Ishikawa (cell line): Measurements from ENCODE around the gene FKBP11.

Experiments used
- CEBPB ChIP-seq: IDR thresholded peaks from 2 replicates; pipeline ENCODE4 v1.6.1; 2012
- CREB1 ChIP-seq: IDR thresholded peaks from 2 replicates; pipeline ENCODE4 v1.6.1; 2012; ENCODE audit warnings: low read depth
- EGR1 ChIP-seq: IDR thresholded peaks from 2 replicates; pipeline ENCODE4 v1.6.1; 2012
- EP300 ChIP-seq: IDR thresholded peaks from 2 replicates; pipeline ENCODE4 v1.6.1; 2012; ENCODE audit warnings: borderline replicate concordance
- FOXM1 ChIP-seq: IDR thresholded peaks from 2 replicates; pipeline ENCODE4 v1.6.1; 2012; ENCODE audit warnings: low read depth, borderline replicate concordance
- NFIC ChIP-seq: IDR thresholded peaks from 2 replicates; pipeline ENCODE4 v1.6.1; 2012
- RAD21 ChIP-seq: IDR thresholded peaks from 2 replicates; pipeline ENCODE4 v1.6.1; 2012; ENCODE audit warnings: low read depth
- TAF1 ChIP-seq: IDR thresholded peaks from 2 replicates; pipeline ENCODE4 v1.6.1; 2012; ENCODE audit warnings: low read depth, mild to moderate bottlenecking
- TCF12 ChIP-seq: IDR thresholded peaks from 2 replicates; pipeline ENCODE4 v1.6.1; 2012; ENCODE audit warnings: low read depth
- TEAD4 ChIP-seq: IDR thresholded peaks from 2 replicates; pipeline ENCODE4 v1.6.1; 2012
- YY1 ChIP-seq: IDR thresholded peaks from 2 replicates; pipeline ENCODE4 v1.6.1; 2012; ENCODE audit warnings: low read depth
- ZBTB7A ChIP-seq: IDR thresholded peaks from 2 replicates; pipeline ENCODE4 v1.6.1; 2012; ENCODE audit warnings: low read depth
- TF ChIP-seq, protein P1 (sequence below): IDR thresholded peaks from 2 replicates; pipeline ENCODE4 v1.6.1; 2012
- TF ChIP-seq, protein P2 (sequence below): IDR thresholded peaks from 2 replicates; pipeline ENCODE4 v1.6.1; 2012; ENCODE audit warnings: low read depth, mild to moderate bottlenecking
- TF ChIP-seq, protein P3 (sequence below): IDR thresholded peaks from 2 replicates; pipeline ENCODE4 v1.6.1; 2012

Gene FKBP11

DNA sequence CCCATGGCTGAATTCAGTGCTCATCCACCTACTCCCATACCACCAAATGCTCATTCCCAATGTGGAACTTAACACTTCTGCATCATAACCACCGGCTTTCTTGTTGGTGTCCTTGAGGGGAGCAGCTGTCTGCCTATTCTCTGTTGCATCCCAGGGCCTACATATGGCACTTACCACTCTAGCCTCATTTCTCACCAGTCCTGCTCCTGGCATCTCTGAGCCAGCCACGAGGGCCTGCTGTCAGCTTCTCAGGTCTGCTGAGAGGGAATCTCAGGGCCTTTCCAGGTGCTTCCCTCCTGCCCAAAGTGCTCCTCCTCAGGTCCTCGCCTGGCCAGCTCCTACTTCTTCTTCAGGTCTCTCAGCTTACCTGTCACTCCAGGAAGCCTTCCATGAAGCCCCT lies 35.6 kb downstream of the FKBP11 start:
- TF ChIP-seq CEBPB (no peak), TEAD4 (no peak), TCF12 (no peak), YY1 (no peak), CREB1 (no peak)

DNA sequence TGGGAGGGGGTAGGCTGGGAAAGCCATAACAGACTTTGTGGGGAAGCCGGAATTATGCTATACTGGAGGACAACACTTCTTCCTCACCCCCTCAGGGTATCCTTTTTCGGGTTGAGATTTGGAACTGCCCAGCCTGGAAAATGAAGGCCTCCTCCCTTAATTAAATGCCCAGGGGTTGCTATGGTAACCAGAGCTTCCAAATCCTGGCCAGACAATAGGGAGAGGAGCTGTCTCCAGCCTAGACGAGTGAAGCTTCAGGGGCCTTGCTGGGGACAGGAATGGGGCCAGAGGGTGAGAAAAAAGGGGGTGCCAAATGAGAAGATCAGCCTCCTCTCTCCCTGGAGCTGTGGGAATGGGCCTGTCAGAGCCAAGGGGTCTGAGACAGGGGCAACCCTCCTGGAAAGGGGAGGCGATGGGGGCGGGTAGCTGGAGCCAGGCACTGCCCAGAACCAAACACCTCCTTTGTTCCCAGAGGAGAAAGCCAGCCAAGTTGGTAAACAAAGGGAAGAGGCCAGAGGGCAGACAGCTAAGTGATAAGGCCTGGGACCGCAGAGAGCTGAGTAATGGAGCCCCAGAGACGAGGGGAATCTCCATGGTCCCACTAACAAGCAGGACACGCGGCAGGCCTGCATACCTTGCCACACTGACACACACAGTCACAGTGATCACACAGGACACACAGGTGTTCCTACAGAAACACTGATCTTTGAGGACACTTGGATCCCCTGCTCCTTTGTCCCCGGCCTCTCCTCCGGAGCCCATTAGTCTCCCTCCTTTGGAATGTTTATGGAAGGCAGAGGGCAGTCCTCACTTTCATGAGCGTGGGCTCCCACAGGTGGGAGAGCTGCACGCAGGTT lies 41.8 kb downstream of the FKBP11 start:
- TF ChIP-seq FOXM1 (no peak), TCF12 (no peak), NFIC (no peak), EGR1 (no peak), CREB1 (no peak), ZBTB7A (no peak), EP300 (no peak), TEAD4 (no peak), RAD21 (no peak), CEBPB (no peak), YY1 (no peak), TAF1 (no peak)
- TF ChIP-seq, protein P1, sequence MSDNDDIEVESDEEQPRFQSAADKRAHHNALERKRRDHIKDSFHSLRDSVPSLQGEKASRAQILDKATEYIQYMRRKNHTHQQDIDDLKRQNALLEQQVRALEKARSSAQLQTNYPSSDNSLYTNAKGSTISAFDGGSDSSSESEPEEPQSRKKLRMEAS = no peak
- TF ChIP-seq, protein P2, sequence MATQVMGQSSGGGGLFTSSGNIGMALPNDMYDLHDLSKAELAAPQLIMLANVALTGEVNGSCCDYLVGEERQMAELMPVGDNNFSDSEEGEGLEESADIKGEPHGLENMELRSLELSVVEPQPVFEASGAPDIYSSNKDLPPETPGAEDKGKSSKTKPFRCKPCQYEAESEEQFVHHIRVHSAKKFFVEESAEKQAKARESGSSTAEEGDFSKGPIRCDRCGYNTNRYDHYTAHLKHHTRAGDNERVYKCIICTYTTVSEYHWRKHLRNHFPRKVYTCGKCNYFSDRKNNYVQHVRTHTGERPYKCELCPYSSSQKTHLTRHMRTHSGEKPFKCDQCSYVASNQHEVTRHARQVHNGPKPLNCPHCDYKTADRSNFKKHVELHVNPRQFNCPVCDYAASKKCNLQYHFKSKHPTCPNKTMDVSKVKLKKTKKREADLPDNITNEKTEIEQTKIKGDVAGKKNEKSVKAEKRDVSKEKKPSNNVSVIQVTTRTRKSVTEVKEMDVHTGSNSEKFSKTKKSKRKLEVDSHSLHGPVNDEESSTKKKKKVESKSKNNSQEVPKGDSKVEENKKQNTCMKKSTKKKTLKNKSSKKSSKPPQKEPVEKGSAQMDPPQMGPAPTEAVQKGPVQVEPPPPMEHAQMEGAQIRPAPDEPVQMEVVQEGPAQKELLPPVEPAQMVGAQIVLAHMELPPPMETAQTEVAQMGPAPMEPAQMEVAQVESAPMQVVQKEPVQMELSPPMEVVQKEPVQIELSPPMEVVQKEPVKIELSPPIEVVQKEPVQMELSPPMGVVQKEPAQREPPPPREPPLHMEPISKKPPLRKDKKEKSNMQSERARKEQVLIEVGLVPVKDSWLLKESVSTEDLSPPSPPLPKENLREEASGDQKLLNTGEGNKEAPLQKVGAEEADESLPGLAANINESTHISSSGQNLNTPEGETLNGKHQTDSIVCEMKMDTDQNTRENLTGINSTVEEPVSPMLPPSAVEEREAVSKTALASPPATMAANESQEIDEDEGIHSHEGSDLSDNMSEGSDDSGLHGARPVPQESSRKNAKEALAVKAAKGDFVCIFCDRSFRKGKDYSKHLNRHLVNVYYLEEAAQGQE = no peak
- TF ChIP-seq, protein P3, sequence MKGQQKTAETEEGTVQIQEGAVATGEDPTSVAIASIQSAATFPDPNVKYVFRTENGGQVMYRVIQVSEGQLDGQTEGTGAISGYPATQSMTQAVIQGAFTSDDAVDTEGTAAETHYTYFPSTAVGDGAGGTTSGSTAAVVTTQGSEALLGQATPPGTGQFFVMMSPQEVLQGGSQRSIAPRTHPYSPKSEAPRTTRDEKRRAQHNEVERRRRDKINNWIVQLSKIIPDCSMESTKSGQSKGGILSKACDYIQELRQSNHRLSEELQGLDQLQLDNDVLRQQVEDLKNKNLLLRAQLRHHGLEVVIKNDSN = no peak

DNA sequence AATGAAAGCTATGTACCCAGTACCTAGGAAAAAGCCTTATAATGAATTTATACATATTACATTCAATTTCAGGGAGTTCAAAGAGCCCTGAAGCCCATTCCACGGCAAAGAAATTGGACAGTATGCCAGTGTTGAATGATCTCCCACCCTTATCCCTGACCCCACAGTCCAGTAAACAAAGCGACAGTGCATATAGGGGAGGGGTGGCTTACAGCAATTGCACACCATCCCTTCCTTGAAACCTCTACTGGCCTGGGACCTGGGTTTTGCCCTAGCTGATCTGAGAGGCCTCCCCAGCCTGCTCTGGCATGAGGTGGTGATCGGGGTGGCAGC lies 42.4 kb downstream of the FKBP11 start:
- TF ChIP-seq RAD21 (no peak), NFIC (no peak), EGR1 (no peak), FOXM1 (no peak), TAF1 (no peak), CEBPB (no peak), CREB1 (no peak), TCF12 (no peak), EP300 (no peak), ZBTB7A (no peak), YY1 (no peak), TEAD4 (no peak)
- TF ChIP-seq, protein P3 = no peak
- TF ChIP-seq, protein P2 = no peak
- TF ChIP-seq, protein P1 = no peak

DNA sequence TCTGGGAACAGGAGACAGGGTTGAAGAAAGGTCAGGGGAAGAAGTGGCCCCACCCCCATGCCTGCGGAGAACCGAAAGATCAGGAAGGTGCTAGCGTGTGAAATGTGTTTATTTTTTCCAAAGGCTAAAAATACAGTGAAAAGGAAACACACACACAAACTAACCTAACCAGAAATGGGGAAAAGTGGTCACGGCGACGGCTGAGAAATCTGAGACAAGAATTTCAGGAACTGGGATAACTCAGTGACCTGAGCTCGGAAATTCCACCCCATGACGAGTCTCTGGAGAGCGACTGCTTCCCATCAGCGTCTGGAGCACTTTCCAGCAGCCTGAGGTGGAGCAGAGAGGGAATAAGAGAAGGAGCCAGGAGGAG lies 43.0 kb downstream of the FKBP11 start:
- no peak for TF ChIP-seq EP300

DNA sequence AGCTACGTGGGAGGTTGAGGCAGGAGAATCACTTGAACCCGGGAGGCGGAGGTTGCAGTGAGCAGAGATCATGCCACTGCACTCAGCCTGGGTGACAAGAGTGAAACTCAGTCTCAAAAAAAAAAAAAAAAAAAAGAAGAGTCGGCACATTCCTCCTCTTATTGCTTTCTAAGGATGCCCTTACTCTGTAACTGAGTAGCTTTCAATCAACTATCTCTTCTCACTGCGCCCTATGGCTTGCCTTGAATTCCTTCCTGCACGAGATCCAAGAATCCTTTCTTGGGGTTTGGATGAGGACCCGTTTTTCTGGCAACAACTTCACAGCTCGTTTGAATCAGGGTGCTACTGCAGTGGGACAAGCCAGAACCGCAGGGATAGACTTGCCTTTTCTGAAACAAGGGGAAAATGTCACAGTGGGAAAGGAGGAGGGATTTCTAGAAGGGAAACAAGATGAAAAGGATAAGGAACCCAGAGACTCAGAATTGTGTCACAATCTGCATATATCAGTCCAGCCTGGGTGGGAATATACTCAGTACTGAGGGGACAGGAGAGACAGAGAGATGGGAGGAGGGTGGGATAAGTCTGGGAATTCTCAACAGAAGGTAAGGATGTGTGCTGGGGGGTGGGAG lies 43.5 kb downstream of the FKBP11 start:
- TF ChIP-seq ZBTB7A (no peak), CEBPB (no peak), EGR1 (no peak), EP300 (no peak), FOXM1 (no peak), TEAD4 (no peak)
- TF ChIP-seq, protein P1 = no peak
- TF ChIP-seq, protein P3 = no peak

DNA sequence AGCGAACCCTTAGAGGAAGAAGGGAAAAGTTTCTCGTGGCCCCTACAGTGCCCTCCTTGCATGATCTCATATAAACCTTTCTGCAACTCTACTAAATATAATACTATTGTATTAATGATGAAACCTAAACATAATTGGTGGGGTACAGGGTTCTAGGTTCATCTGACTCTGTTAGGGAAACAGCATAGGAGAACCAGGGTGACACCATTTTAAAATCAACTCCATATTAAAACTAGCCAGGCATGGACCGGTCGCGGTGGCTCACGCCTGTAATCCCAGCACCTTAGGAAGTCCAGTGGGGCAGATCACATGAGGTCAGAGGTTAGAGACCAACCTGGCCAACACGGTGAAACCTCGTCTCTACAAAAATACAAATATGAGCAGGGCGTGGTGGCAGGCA lies 44.6 kb downstream of the FKBP11 start:
- TF ChIP-seq, protein P1 = no peak
- TF ChIP-seq TAF1 (no peak), TEAD4 (no peak), YY1 (no peak), CEBPB (no peak), FOXM1 (no peak), EP300 (no peak), NFIC (no peak), CREB1 (no peak), TCF12 (no peak), ZBTB7A (no peak), EGR1 (no peak), RAD21 (no peak)
- TF ChIP-seq, protein P3 = no peak
- TF ChIP-seq, protein P2 = no peak
